ENCODE data around the gene XIRP2. TPM values are rescaled to one million over a fixed set of nuclear protein-coding genes. Genes with fewer than 3 reads are reported as not detected.

XIRP2 gene
- total and polyA plus RNA-seq, 2 of the 13 experiments (the other 11 are each of a cell fraction or from before 2014, with no cell fraction given), result 0.04 to 0.05 TPM

GRCh38 chr2:167103028-167103756 lies 214.9 kb downstream of the XIRP2 start (continued):
- TF ChIP-seq CEBPB (IDR thresholded peaks at IDR 0.05; ENCODE audit: borderline replicate concordance, low read depth, low read length) (peak; percentile 88), ZBTB25 (CRISPR knock-in tag; IDR thresholded peaks at IDR 0.05) (no peak), ZNF644 (CRISPR knock-in tag; IDR thresholded peaks at IDR 0.05; ENCODE audit: low read depth) (peak; percentile 93), NCOA5 (CRISPR knock-in tag; IDR thresholded peaks at IDR 0.05) (no peak), ZSCAN20 (CRISPR knock-in tag; IDR thresholded peaks at IDR 0.05; ENCODE audit: borderline replicate concordance) (no peak), ZKSCAN1 (IDR thresholded peaks at IDR 0.05; ENCODE audit: low read length) (no peak), PAWR (CRISPR knock-in tag; IDR thresholded peaks at IDR 0.05; ENCODE audit: borderline replicate concordance) (no peak), ZNF770 (CRISPR knock-in tag; IDR thresholded peaks at IDR 0.05) (no peak), BRCA1 (CRISPR knock-in tag; IDR thresholded peaks at IDR 0.05) (0 out of 2 replicates have a peak, but pooled peaks have one; percentile 60), ZNF564 (CRISPR knock-in tag; IDR thresholded peaks at IDR 0.05) (no peak), ZBTB26 (CRISPR knock-in tag; IDR thresholded peaks at IDR 0.05; ENCODE audit: borderline replicate concordance) (no peak), MAFG (CRISPR knock-in tag; IDR thresholded peaks at IDR 0.05) (no peak), STAT5B (CRISPR knock-in tag; IDR thresholded peaks at IDR 0.05) (no peak), RARG (CRISPR knock-in tag; IDR thresholded peaks at IDR 0.05; ENCODE audit: low read depth) (no peak), ZNF367 (CRISPR knock-in tag; IDR thresholded peaks at IDR 0.05; ENCODE audit: borderline replicate concordance) (no peak), ZNF552 (CRISPR knock-in tag; IDR thresholded peaks at IDR 0.05; ENCODE audit: borderline replicate concordance) (no peak), KDM2A (CRISPR knock-in tag; IDR thresholded peaks at IDR 0.05; ENCODE audit: borderline replicate concordance, low read depth) (no peak), FOXA1 (IDR thresholded peaks at IDR 0.05) (no peak), FOXA1 (CRISPR knock-in tag; IDR thresholded peaks at IDR 0.05) (peak; percentile 94), ZNF337 (CRISPR knock-in tag; IDR thresholded peaks at IDR 0.05; ENCODE audit: borderline replicate concordance, low read depth) (no peak), ATF2 (CRISPR knock-in tag; IDR thresholded peaks at IDR 0.05) (no peak; the same call in 1 of the 2 replicates), SRY (CRISPR knock-in tag; IDR thresholded peaks at IDR 0.05) (no peak), SNAPC2 (CRISPR knock-in tag; IDR thresholded peaks at IDR 0.05) (no peak), ZIK1 (CRISPR knock-in tag; IDR thresholded peaks at IDR 0.05; ENCODE audit: borderline replicate concordance, low read depth) (no peak), ZNF790 (CRISPR knock-in tag; IDR thresholded peaks at IDR 0.05; ENCODE audit: borderline replicate concordance) (no peak), HDAC2 (CRISPR knock-in tag; IDR thresholded peaks at IDR 0.05) (peak; percentile 84), PRPF4 (IDR thresholded peaks at IDR 0.05; ENCODE audit: low read depth, low read length, poor library complexity, severe bottlenecking) (no peak)
